HG03175 (cell line): ENCODE measurements around the gene KIR3DL2.
"Not testable (repeated sequence)": the region's sequence is repeated elsewhere in the genome, so short reads cannot be mapped to it uniquely, and the experiment has no call there.

Source experiments
- ATAC-seq: cut with Tn5 transposase; IDR thresholded peaks from one replicate; pipeline ENCODE4 v1.9.1; 2021; ENCODE audit warnings: mild to moderate bottlenecking, moderate library complexity; ENCODE audit not compliant: unreplicated experiment

Gene KIR3DL2

DNA sequence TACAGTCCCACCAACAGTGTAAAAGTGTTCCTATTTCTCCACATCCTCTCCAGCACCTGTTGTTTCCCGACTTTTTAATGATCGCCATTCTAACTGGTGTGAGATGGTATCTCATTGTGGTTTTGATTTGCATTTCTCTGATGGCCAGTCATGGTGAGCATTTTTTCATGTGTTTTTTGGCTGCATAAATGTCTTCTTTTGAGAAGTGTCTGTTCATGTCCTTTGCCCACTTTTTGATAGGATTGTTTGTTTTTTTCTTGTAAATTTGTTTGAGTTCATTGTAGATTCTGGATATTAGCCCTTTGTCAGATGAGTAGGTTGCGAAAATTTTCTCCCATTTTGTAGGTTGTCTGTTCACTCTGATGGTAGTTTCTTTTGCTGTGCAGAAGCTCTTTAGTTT is 13.2 kb downstream of the KIR3DL2 start:
- not testable (repeated sequence) for ATAC-seq

DNA sequence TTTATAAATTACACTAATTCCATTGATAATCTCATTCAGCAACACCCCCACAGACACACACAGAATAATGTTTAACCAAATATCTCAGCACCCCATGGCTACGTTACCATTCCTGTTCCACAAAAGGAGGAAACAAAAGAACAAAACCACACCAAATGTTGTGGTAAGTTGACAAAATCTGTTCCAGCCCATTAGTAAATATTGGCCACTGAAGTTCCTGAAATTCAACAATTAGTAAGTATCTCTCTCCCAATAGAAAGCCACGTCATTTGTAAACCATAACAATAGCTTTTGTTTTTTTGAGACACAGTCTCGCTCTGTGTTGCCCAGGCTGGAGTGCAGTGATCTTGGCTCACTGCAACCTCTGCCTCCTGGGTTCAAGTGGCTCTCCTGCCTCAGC is 21.5 kb downstream of the KIR3DL2 start:
- ATAC-seq = no peak

DNA sequence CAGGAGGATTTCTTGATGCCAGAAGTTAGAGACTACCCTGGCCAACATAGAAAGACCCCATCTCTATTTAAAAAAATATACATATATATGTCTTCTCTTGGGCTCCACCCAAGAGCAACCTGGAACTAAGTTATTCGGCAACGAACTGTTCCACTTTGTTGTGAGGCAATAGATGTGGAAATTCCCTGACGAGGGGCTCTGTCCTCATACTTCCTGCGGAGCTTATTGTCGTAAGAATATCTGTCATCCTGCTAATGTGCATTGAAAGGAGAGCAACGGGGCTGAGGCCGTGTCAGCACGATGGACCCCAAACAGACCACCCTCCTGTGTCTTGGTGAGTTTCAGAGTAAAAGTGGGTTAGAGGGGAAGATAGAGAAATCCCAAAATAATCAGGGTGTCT is 23.7 kb downstream of the KIR3DL2 start, which contains the start of gene FCAR:
TSS of gene FCAR (plus strand) at position 246 of the 400 bp plus-strand sequence. CDS start at position 301, 55 bp downstream.
- ATAC-seq = no peak

DNA sequence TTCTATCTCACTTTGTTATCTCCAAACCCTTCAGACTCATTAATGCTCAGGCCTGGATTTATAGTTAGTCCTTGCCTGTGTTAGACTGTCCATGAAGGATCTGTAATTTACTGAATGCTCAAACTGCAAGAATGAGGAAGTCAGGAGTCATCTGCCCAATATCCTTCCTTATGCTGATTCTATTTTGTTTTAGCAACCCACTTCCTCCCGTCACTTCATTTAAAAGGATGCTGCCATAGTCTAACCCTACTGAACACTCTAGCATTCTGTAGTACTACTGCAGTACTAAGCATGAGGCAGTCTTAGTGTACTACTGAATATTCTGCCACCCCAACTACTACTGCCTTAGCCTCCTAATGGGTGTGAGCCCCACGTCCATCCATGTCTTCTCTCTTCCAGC is 25.3 kb downstream of the KIR3DL2 start:
- no peak for ATAC-seq

DNA sequence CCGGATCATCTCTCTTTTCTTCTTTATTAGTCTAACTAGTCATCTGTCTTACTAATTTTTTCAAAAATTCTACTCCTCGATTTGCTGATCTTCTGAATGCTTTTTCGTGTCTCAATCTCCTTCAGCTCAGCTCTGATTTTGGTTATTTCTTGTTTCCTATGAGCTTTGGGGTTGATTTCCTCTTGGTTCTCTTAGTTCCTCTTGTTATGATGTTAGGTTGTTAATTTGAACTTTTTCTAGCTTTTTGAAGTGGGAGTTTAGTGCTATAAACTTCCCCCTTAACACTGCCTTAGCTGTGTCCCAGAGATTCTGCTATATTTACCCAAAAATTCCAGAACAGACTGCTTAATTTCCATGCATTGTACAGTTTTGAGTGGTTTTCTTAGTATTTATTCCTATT is 27.2 kb downstream of the KIR3DL2 start:
- no peak for ATAC-seq

DNA sequence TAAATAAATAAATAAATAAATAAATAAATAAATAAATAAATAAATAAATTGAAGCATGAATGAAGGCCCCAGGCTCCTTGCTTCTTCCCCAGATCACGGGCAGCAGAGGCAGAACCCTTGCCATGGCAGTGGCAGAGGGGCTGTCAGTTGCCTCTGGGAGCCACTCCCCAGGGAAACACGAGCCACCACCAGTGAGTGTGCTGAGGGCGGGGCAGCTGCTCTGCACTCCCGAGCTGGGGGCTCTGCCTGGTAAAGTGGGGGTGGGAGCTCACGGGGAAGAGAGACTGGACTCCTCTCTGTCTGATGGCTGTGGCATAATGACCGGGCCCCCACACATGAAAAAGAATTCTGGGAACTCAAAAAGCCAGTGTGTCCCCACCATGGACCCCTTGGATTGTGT is 31.6 kb downstream of the KIR3DL2 start:
- ATAC-seq = no peak

DNA sequence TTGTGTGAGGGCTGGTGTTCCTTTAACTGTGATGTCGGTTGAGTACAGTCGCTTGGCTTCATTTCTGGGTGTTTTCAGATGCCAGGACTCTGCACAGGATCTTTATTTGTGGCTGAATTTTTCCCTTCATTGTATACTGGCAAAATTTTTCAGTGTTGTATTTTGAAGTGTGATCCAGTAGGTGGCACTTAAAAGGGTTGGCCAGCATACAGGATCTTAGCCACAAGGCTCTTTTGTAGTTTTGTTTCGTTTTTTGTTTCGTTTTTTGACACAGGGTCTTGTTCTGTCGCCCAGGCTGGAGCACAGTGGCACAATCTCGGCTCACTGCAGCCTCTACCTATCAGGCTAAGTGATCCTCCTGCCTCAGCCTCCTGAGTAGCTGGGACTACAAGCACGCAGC is 32.5 kb downstream of the KIR3DL2 start:
- no peak for ATAC-seq

DNA sequence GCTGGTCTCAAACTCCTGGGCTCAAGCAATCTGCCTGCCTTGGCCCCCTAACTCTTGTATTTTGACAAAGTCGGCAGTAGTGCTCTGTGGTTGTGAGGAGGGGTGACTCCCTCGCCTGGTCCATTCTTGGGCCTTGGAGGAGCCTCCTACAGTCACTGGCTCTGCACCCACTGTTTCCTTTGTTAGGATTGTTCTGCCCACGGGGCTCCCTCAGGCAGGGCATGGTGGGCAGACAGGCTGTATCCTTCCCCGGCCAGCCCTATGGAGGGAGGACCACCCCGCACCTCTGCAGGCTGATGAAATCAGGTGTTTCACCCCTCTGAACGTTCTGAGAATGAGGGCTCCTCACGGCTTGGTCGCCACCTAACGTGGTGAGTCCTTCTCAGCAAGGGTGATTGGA is 33.0 kb downstream of the KIR3DL2 start:
- no peak for ATAC-seq

DNA sequence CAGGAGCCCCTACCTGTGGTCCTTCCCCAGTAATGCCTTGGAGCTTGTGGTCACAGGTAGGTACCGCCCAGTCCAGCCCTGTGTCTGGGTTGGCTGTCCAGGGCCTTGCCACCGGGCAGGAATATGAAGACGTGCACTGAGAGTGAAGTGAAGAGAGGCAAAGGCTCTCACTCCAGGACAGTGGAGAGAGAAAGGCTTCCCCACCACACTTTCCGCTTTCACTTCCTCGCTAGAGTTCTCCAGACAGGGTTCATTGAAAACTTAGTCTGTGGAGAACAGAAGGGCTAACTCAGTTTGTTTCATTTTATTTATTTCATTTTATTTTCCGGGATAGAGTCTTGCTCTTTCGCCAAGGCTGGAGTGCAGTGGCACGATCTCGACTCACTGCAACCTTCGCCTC is 38.0 kb downstream of the KIR3DL2 start:
- ATAC-seq = no peak

DNA sequence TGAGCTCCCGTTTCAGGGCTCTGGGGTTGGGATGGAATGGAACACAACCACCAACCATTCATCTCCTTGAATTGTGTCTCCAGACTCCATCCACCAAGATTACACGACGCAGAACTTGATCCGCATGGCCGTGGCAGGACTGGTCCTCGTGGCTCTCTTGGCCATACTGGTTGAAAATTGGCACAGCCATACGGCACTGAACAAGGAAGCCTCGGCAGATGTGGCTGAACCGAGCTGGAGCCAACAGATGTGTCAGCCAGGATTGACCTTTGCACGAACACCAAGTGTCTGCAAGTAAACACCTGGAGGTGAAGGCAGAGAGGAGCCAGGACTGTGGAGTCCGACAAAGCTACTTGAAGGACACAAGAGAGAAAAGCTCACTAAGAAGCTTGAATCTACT is 39.3 kb downstream of the KIR3DL2 start:
- ATAC-seq = no peak

DNA sequence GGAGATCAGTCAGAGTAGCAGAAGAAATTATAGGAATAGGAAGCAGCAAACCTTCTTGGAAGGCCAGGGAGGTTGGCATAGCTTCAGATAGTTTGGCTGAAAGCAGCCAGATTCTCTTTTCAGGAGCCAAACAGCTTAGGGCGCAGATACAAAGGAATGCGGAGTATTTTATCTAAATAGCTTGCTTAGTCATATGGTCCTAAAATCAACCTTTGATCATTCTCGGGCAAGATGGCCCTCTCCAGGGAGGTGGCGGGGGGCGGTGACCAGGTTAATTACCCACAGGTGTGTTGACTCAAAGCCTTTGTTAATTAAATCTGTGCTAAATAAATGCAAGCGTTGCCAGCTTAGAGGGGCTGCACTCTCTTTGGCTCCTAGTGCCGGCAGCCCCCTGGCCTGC is 43.2 kb downstream of the KIR3DL2 start:
- no peak for ATAC-seq

DNA sequence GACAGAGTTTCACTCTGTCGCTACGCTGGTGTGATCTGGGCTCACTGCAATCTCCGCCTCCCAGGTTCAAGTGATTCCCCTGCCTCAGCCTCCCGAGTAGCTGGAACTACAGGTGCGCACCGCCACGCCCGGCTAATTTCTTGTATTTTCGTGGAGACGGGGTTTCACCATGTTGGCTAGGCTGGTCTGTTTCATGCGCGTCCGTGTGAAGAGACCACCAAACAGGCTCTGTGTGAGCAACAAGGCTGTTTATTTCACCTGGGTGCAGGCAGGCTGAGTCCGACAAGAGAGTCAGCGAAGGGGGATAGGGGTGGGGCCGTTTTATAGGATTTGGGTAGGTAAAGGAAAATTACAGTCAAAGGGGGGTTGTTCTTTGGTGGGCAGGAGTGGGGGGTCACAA is 43.9 kb downstream of the KIR3DL2 start:
- ATAC-seq = not testable (repeated sequence)

DNA sequence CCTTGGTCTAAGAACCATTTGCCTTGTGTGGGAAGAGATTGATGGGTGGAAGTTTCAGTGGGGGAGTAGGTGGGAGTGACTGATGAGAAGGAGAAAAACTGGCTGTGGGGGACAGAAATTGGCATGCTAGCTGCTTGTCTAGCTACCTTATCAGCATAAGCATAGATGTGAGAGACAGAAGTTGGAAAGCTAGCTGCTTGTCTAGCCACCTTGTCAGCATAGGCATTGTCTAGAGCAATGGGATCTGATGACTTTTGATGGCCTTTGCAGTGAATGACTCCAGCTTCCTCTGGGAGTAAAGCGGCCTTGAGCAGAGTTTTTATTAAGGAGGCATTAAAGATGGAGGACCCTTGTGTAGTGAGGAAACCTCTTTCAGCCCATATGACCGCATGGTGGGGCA is 45.8 kb downstream of the KIR3DL2 start:
- ATAC-seq = no peak

DNA sequence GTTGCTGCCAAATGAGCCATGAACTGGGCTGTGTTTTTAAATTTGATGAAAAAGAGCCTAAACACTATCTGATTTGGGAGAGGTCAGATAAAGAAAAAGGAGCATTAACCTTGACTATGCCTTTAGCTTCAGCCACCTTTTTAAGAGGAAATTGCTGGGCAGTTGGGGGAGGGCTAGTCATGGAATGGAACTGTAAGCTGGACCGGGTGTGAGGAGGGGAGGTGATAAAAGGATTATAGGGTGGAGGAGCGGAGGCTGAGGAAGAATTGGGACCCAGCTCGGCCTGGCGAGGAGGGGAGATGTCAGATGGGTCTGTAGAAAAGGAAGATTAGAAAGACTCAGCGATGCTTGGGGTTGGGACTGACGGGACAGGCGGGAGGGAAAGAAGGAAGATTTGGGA is 48.4 kb downstream of the KIR3DL2 start:
- not testable (repeated sequence) for ATAC-seq

DNA sequence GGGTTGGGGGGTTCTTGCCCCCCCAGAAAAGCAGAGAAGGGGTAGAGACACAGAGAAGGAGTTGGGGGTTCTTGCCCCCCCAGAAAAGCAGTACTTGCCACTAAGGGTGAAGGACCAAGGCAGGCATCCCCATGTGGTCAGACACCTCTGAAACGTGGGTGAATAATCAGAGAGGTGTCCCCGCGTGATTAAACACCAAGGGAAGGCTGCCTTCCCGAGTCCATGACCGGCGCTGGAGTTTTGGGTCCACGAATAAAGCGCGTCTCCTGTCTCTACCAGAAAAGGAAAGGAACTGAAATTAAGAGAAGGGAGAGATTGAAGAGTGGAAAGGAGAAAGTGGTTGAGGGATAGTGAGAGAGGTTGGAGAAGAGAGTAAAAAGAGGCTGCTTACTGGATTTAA is 49.4 kb downstream of the KIR3DL2 start:
- not testable (repeated sequence) for ATAC-seq

DNA sequence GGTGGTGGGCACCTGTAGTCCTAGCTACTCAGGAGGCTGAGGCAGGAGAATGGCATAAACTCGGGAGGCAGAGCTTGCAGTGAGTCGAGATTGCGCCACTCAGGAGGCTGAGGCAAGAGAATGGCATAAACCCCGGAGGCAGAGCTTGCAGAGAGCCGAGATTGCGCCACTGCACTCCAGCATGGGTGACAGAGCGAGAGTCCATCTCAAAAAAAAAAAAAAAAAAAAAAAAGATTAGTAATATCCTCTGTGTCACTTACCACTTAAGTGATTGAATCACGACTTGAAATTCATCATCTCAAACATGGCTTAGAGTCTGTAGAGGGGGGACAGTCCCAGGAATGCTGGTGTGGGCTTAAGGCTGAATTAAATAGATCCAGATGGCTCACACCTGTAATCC is 50.9 kb downstream of the KIR3DL2 start:
- not testable (repeated sequence) for ATAC-seq

DNA sequence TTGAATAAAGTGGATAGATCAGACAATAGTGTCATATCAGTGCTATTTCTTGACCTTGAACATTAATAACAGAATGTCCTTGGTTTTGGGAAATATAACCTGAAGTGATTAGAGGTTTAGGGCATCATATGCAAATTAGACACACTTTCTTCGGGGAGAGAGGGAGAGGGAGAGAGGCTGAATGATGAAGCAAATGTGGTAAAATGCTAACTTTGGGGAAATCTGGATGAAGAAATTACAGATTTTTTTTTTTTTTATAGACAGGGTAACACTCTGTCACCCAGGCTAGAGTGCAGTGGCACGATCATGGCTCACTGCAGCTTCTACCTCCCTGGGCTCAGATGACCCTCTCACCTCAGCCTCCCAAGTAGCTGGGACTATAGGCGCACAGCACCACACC is 51.8 kb downstream of the KIR3DL2 start:
- ATAC-seq = no peak

DNA sequence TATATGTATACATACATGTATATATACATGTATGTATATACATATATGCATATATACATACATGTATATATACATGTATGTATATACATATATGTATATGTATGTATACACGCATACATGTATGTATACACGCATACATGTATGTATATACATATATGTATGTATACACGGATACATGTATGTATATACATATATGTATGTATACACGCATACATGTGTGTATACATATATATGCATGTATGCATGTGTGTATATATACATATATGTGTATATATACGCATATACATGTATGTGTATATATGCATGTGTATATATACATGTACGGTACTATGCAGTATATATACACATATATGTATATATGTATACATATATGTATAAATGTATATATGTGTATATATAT is 53.1 kb downstream of the KIR3DL2 start:
- no peak for ATAC-seq

DNA sequence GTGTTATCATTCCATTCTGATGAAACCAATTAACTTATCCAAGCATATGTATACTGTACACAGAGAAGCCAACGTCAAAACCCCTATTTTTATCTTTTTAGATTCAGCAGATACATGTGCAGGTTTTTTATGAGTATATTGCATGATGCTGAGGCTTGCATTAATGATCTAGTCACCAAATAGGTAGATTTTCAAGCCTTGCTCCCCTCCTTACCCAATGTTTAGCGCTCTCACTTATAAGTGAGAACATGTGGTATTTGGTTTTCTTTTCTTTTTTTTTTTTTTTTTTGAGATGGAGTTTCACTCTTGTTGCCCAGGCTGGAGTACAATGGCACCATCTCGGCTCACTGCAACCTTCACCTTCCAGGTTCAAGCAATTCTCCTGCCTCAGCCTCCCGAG is 54.0 kb downstream of the KIR3DL2 start:
- not testable (repeated sequence) for ATAC-seq

DNA sequence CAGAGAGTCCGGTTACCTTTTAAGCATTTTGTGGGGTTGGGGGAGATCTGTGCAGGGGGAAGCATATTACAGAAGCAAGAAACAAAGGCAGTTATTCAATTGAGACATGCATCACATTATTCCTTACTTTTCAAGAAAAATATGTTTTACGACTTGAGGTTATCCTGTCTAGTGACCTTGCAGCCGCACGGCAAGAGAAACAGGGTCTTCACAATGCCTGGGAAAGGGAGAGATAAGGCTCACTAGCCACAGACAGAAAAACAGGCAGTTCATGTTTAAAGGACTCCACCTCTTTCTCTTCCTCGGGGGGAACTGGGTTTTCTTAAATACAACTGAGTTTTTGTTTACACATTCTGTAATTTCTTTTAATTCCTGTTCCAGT is 55.2 kb downstream of the KIR3DL2 start:
- no peak for ATAC-seq

DNA sequence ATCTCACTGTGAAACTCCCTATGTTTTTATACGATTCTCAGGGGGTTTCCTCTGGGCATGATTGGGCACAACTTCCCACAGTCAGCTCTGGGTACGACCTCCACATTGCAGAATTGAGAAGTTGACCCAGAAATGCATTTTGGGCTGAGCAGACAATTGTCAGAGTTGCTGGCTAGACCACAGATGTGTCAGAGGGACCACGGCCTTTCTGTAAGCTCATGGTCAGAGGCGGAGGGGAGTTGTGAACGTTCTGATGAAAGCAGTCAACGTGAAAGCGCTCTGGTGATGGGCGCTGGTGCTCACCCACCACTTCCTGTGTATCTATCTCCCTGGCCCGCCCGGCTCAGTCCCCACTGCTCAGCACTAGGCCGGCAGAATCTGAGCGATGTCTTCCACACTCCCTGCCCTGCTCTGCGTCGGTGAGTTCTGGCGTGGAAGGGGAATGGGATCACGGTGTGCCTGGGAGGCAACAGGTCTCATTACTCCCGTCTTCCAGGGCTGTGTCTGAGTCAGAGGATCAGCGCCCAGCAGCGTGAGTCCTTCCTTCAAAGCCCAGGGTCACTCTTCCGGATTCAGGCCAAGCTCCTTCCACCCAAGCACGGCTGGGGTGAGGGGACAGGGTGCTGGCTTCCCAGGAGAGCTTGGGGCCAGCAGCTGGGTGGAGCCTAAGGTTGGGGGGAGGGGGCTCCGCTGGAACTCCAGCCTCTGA is 55.7 kb downstream of the KIR3DL2 start, which contains the start of gene NCR1:
TSS of gene NCR1 (plus strand) at position 346 of the 709 bp plus-strand sequence. CDS start at position 386, 40 bp downstream.
- no peak for ATAC-seq

DNA sequence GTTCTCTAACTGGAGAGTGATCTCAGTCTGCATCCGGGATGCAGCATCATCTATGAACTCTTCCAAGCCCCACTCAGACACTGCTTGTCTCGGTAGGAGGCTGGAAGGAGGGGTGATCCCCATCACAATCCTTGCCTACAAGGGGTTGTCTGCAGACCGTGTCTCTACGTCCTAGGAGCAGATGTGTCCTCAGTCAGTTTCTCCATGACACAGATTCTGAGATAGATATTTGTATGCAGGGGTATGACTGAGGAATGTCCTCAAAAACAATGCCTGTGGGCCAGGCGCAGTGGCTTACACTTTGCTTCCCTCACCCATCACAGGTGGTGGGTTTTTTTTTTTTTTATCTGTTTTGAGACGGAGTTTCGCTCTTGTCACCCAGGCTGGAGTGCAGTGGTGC is 56.6 kb downstream of the KIR3DL2 start:
- ATAC-seq = no peak

DNA sequence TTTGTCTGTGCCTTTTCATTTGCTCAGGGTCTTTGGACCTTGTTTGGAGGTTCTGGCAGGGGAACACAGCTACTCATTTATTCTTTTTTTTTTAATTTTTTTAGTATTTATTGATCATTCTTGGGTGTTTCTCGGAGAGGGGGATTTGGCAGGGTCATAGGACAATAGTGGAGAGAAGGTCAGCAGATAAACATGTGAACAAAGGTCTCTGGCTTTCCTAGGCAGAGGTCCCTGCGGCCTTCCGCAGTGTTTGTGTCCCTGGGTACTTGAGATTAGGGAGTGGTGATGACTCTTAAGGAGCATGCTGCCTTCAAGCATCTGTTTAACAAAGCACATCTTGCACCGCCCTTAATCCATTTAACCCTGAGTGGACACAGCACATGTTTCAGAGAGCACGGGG is 57.7 kb downstream of the KIR3DL2 start:
- ATAC-seq = not testable (repeated sequence)
